WTC11 (cell line): ENCODE measurements around the gene GLRA3.
A peak's percentile ranks its signal among the peaks of the same experiment; 100 is the strongest.

Experiments used
- MXD4 ChIP-seq: fragments of 250-450 bp; sonication (Bioruptor Pico); IDR thresholded peaks from 2 replicates; pipeline ENCODE4 v1.8.0; 2021; ENCODE audit warnings: mild to moderate bottlenecking, moderate library complexity, borderline replicate concordance
- TF ChIP-seq, protein P1 (sequence below): fragments of 200-600 bp; IDR thresholded peaks from 2 replicates; pipeline ENCODE4 v1.8.0; 2022; ENCODE audit warnings: antibody characterized with exemption

DNA sequence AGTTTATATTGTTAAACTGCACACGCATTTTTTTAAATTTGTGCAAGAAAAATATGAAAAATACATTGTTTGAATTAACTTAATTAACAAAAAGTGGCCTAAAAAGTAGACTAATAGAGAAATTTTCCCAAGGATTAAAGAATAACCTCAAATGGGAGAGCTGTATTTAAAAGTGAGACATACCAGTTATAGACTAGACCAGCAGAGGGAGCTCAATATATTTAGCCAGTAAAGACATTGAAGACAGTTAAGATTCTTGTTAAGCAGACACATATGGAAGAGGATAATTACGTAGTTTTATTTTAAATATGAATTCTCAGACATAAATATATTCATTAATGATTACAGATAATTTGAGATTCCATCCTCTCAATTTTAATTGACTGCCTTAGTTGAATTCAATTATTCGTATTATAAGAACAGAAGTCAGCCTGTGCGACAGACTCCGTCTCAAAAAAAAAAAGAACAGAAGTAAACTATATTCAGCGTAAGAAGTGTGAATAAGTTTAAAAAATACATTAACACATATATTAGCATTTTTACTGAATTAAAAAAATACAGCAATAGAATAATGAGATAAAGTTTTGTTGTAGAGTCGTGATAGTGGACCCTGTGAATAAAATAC lies 64.8 kb downstream of the GLRA3 start:
- TF ChIP-seq MXD4 (CRISPR knock-in tag) = no peak
- TF ChIP-seq, protein P1, sequence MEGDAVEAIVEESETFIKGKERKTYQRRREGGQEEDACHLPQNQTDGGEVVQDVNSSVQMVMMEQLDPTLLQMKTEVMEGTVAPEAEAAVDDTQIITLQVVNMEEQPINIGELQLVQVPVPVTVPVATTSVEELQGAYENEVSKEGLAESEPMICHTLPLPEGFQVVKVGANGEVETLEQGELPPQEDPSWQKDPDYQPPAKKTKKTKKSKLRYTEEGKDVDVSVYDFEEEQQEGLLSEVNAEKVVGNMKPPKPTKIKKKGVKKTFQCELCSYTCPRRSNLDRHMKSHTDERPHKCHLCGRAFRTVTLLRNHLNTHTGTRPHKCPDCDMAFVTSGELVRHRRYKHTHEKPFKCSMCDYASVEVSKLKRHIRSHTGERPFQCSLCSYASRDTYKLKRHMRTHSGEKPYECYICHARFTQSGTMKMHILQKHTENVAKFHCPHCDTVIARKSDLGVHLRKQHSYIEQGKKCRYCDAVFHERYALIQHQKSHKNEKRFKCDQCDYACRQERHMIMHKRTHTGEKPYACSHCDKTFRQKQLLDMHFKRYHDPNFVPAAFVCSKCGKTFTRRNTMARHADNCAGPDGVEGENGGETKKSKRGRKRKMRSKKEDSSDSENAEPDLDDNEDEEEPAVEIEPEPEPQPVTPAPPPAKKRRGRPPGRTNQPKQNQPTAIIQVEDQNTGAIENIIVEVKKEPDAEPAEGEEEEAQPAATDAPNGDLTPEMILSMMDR = peak; percentile 36
